ENCODE results near the gene PINLYP.
"Not testable (repeated sequence)": the region's sequence is repeated elsewhere in the genome, so short reads cannot be mapped to it uniquely, and the experiment has no call there.

PINLYP gene

DNA sequence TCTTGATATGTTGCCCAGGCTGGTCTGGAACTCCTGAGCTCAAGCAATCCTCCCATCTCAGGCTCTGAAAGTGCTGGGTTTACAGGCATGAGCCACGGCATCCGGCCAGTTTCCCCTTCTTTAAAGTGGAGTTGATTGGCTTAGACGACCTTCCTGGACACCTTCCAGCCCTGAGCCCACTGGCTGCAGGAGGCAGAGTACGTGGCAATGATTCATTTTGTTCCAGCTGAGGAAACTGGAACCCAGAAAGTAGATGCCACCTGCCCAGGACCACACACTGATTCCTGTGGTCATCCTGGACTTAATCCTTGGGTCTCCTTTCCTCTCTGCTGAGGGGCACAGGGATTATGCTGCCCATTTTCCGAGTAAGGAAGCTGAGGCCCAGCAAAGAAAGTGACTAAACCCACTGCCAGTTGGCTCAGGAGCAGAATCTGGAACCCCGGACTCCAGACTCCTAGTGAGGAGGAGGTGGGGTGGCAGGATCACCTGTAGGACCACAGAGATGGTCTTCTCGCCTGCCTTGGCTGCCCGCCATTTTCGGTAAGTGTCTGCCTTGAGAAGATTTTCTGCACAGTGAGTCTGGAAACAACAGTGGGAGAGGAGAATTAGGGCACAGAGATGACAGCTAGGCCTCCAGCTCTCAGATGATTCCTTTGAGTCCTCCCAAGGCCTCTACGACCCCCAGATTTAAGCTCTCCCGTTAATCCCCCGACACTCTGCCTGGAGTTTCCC is 1.0 kb upstream of the PINLYP start:
- intact Hi-C loops (cut with DNase I): loop anchor here (1.0 kb wide), 1 partner anchor 22 kb away; the partner anchor contains the start of genes IRGQ and ZNF576

GRCh38 chr19:43575955-43576878 is 616 bp downstream of the PINLYP start:
- intact Hi-C loops (cut with DNase I): loop anchor here (1.0 kb wide), 1 partner anchor 20 kb away; the partner anchor contains the start of genes IRGQ and ZNF576
- peak in 1 of 10 donors; percentile 84 for DNase-seq

More for the DNA sequence above, 1.0 kb upstream of the PINLYP start:
- peak in 1 of 10 donors; percentile 37 for DNase-seq

- peak in 1 of 10 donors; percentile 18 for DNase-seq
- intact Hi-C loops (cut with DNase I): no loop called here
Observed at GRCh38 chr19:43578787-43579186, 3.2 kb downstream of the PINLYP start.

DNA sequence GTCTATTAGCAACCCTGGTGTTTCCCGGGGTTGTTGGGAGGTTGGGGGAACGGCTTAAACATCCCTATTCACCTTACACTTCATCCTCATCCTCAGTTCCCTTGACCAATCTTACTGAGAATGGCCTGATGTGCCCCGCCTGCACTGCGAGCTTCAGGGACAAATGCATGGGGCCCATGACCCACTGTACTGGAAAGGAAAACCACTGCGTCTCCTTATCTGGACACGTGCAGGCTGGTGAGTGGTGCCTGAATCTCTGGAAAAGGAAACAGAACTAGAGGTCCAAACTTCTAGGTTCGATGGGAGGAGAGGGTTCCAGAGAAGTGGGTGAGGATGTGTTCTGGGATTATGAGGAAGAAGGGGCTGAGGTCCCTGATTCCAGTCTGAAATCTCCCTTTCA is 5.9 kb downstream of the PINLYP start:
- intact Hi-C loops (cut with DNase I): no loop called here
- no peak for DNase-seq

GRCh38 chr19:43582495-43582894 is 6.9 kb downstream of the PINLYP start:
- DNase-seq: no peak
- intact Hi-C loops (cut with DNase I): no loop called here

- intact Hi-C loops (cut with DNase I): no loop called here
- DNase-seq: peak in 1 of 10 donors; percentile 6
Observed at GRCh38 chr19:43584484-43584883, 8.9 kb downstream of the PINLYP start.

GRCh38 chr19:43586346-43586745 is 10.7 kb downstream of the PINLYP start:
- intact Hi-C loops (cut with DNase I): no loop called here
- DNase-seq: no peak

DNA sequence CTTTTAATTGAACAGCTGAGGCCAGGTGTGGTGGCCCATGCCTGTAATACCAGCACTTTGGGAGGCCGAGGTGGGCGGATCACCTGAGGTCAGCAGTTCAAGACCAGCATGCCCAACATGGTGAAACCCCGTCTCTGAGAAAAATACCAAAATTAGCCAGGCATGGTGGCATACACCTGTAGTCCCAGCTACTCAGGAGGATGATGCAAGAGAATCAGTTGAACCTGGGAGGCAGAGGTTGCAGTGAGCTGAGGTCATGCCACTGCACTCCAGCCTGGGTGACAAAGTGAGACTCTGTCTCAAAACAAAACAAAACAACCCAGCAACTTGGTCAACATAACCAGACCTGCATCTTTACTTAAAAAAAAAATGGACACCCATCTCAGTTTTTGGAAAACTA is 11.4 kb downstream of the PINLYP start:
- intact Hi-C loops (cut with DNase I): not testable (repeated sequence)
- peak in 1 of 10 donors; percentile 10 for DNase-seq

- DNase-seq: peak in 1 of 10 donors; percentile 22
- intact Hi-C loops (cut with DNase I): no loop called here
Observed at GRCh38 chr19:43589277-43589676, 13.7 kb downstream of the PINLYP start.

- peak in 1 of 10 donors; percentile 67 for DNase-seq
- intact Hi-C loops (cut with DNase I): no loop called here
Observed at GRCh38 chr19:43589678-43590077, 14.1 kb downstream of the PINLYP start.

DNA sequence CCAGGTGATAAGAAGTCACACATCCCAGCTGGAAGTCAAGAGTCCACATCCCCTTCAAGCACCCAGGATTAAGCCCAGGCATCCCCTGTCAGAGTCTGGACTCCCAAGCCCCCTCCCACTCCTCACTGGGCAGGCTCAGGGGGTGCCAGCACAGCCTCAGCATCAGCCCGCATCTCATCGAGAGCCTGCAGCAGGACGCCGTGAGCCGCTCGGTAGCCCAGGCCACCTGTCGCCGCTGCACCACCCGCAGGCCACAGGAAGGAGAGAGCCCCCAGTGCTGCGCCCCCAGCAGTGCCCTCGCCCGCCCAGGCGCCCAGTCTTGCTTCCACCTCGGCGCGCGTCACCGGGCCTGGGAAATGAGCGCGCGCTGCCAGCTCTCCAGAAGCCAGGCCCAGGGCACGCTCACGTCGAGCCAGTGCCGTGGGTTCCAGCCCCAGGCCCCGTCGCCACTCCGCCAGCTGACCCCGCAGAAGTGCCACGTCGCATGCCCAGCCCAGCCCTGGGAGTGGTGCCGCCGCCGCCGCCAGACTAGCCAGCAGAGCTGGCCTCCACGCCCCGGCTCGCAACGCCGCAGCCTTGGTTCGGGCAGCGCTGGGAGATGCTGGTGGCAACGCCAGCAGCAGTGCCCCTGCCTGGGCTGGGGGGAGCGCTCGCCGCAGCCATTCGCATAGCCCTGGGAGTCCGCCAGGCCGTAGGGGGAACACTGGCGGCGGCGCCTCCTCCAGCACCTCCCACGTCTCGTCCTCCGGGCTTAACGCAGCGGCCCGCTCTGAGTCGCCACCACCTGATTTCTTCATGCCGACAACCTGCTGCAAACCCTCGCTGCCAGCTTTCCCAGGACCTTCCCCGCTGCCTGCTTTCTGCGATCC is 16.5 kb downstream of the PINLYP start:
- DNase-seq: peak in 3 of 10 donors; percentile 14 to 85 (median 76)

GRCh38 chr19:43592800-43593350 is 17.3 kb downstream of the PINLYP start:
- peak in 2 of 10 donors; percentile 69 to 71 for DNase-seq
- intact Hi-C loops (cut with DNase I): no loop called here

More for the DNA sequence above, 16.5 kb downstream of the PINLYP start:
- intact Hi-C loops (cut with DNase I): no loop called here

GRCh38 chr19:43594081-43594697 is 18.6 kb downstream of the PINLYP start:
- intact Hi-C loops (cut with DNase I): no loop called here
- no peak for DNase-seq

DNA sequence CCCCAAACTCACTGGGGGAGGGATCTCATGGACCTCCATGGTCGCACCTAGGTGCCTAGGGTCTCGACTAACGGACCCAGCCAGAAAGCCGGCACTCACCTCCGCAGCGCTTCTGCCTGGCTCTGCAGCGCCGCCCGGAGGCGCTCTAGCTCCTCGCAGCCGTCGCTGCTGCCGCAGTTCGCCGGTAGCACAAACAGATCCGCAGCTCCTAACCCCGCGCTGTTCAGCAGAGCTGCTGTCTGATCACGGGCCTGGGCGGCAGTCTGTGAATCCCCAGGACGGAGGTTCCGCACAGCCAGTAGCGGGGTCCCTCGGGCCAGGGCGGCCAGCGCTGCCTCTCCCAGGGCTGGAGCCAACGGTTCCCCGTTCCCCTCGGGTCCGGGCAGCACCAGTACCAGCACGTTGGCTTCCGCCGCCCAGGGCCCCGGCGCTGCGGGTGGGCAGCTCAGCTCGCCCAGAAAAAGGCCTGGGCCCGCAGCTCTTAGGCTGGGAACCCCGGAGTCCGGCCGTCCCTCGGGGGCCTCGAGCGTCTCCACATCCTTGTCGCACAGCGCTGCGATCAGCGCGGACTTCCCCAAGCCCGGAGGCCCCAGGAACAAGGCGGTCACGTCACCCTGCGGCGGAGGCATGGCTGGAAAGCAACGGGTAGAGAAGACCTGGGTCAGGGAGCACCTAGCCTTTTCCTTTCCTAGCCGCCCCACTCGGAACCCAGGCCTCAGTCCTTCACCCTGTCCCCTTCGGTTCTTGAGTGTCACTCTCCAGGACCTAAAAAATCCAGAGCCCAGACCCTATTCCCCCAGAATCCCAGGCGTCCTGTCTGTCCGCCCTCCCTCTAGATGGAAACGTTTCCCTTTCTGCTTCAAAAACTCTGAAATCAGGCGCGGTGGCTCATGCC is 19.4 kb downstream of the PINLYP start:
- DNase-seq: peak in 7 of 10 donors; percentile 28 to 92 (median 45)
- intact Hi-C loops (cut with DNase I): loop anchor here (5.0 kb wide), 1 partner anchor 58 kb away; no protein-coding TSS in a partner anchor

- DNase-seq: peak in 1 of 10 donors; percentile 71
- intact Hi-C loops (cut with DNase I): loop anchor here (5.0 kb wide), 1 partner anchor 58 kb away; no protein-coding TSS in a partner anchor
Observed at GRCh38 chr19:43595605-43595998, 20.0 kb downstream of the PINLYP start.

DNA sequence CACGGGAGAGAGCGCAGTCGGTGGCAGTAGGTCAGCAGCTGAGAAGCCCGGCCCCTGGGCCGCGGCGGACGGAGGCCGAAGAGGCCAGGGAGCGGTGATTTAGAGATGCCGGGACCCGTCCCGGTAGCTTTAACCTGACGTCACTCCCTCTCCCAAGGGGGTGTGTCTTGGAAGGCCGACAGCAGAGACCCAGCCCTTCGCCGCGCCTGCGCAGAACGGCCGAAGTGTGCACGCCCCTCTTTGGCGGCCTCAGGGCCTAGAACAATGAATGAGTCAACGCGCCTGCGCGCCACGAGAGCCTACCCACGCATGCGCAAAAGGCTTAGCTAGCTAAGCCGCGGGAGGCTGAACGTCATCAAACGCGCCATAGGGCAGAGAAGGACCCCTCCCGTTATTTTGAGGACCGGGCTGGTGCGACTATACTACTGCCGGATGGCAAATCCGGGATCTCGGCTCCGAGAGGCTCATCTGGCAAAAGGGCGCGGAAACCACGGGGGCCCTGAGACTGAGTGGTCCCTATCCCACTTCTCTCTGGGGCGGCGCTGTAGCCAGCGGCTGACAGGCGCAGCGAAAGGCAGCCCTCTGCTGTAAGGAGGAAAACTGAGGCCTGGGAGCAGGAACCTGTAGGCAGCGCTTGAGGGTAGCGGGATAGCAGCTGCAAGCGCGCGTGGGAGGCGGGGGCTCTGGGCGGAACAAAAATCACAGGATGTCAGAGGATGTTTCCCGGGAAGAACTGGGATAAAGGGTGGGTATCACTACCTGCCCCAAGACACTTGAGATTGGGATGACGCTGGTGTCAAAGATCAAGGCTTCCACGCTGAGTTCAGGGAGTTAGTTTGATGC is 20.6 kb downstream of the PINLYP start, which contains the start of the genes IRGQ and ZNF576:
IRGQ (minus strand) TSS at position 136 of the 843 bp plus-strand sequence. CDS start 796 bp downstream, outside the sequence.
ZNF576 (plus strand) TSS at position 597 of the 843 bp plus-strand sequence. CDS start 514 bp downstream, outside the sequence.
- peak; percentile 98 to 100 (median 100) for DNase-seq
- intact Hi-C loops (cut with DNase I): loop anchor here (1.0 to 5.0 kb wide), 2 partner anchors 21 to 59 kb away; partner anchors contain the start of genes PINLYP and XRCC1

Measured in posterior cingulate gyrus (tissue), 11 donors.